NCI-H748 (cell line): ENCODE results near the gene FOXA1.

Experiments used
- DNase-seq: peaks from one replicate; lab custom pipeline; 2025; ENCODE audit not compliant: unreplicated experiment; lab: John Stamatoyannopoulos, UW

Gene FOXA1

DNA sequence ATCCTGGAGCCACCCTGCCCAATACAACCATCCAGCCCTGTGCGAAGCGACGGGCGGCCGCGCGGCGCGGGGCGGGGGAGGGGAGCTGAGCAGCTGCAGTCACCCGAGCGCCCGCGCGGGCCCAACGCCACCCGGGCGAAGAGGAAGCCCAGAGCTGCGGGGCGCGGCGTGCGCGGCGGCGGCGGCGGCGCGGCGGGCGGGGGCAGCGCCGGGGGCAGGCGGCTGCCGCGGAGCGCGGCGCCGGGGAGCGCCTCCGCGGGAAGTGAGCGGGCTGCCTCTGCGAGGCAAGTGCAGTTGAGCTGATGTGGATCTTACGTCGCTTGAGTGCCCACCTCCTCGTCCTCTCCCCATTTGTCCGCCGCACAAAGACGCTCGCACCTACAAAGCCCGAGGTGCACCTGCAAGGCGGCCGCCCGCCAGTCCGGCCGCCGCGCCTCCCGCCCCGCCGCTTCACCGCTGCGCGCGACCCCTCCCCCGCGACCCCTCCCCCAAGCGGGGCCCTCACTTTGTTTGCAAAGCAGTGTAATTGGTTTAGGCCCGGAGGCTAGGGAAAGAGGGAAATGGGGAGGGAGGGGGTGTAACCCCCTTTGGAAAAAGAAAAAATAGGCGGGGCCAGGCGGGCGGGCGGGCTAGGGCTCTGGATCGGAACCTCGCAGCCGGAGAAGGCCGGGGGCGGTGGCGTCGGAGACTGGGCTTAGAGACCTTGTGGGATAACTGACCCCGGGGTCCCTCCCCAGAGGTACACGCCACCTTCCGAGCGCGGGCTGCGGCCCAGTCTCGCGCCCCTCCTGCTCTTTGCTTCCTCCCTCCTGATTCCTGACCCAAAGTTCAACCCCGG is at the start of gene FOXA1, which contains the start of gene TTC6:
TSS of gene FOXA1 (minus strand) at position 279 of the 838 bp plus-strand sequence. CDS start at position 2, 277 bp downstream.
TSS of gene TTC6 (plus strand) at position 659 of the 838 bp plus-strand sequence. CDS start 26,436 bp downstream, outside the sequence.
- DNase-seq: peak; percentile 98

DNA sequence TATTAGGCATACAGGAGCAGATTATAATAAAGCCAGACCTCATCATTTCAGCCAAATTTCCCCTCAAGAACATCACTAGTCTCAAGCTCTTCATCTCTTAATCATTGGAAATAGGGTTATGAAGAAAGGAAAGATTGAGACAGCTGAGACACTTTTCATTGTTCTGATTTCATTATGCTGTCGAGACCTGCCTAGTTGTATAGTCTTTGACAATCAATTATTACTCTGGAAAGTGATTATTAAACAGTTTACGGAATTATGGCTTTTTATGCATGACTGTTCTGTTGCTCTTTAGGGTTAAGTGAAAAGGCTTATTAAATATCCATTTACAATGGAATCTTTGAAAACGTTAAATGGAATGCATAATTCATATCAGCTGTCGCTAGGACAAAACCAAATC is 48.7 kb upstream of the FOXA1 start:
- peak; percentile 35 for DNase-seq

DNA sequence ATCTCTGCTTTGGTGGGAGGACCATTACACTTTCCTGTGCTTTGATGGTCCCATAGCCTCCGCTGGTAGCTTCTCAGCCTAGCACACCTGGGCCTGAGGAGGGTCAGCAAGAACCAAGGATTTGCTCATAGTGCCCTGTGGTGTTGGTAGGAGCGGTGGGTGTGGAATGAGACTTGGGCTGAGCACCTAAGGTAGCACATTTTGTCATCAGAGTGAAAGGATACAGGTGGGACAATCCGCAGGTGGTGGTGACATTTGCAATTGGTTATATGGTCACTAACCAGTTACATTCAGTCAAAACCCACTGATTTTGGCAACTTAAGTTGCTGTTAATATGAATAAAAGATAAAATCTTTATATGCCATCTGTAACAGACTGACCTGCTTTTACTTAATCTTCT is 47.1 kb upstream of the FOXA1 start:
- DNase-seq: no peak

DNA sequence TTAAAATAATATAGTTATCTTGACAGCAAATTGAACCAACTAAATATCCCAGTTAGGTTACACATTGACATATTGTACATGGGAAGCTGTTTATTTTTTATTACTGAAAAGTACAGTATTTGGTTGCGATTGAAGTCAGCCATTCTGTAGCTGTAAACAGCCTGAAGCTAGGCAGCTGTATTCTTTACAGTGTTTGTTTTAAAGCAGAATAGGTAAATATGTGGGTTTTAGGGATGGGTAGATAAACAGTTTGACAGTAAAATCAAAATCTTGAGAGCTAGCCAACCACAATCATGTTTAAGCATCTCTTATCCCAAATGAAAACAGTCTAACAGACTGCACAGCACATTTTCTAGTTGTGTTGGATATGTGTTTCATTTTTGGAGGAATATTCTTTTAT is 46.1 kb upstream of the FOXA1 start:
- peak; percentile 23 for DNase-seq

DNA sequence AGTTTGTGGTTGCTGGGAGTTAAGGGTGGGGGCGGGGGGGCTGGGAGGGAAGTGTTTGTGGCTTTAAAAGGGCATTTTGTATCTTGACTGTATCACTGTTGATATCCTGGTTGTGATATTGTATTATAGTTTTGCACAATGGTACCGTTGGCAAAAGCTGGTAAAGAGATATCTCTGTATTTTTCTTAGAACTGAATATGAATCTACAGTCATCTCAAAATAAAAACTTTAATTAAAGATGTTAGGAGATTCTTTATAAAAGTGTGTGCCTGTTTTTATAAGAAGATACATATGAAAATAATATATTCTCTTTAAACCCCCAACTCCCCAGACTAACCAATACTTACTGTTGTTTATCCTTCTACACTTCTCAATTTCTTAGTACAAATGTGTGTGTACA is 43.5 kb upstream of the FOXA1 start:
- no peak for DNase-seq

DNA sequence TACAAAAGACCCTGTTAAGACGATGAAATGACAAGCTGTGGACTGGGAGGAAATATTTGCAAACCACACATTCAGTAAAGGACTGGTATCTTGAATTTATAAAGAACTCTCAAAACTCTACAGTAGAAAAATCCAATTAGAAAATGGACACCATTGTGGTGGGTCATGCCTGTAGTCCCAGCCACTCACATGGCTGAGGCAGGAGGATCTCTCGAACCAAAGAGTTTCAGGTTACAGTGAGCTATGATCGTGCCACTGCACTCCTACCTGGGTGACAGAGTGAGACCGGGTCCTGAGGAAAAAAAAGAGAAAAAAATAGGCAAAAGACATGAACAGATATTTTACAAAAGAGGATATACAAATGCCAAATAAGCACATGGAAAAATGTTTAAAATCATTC is 42.3 kb upstream of the FOXA1 start:
- peak; percentile 6 for DNase-seq

DNA sequence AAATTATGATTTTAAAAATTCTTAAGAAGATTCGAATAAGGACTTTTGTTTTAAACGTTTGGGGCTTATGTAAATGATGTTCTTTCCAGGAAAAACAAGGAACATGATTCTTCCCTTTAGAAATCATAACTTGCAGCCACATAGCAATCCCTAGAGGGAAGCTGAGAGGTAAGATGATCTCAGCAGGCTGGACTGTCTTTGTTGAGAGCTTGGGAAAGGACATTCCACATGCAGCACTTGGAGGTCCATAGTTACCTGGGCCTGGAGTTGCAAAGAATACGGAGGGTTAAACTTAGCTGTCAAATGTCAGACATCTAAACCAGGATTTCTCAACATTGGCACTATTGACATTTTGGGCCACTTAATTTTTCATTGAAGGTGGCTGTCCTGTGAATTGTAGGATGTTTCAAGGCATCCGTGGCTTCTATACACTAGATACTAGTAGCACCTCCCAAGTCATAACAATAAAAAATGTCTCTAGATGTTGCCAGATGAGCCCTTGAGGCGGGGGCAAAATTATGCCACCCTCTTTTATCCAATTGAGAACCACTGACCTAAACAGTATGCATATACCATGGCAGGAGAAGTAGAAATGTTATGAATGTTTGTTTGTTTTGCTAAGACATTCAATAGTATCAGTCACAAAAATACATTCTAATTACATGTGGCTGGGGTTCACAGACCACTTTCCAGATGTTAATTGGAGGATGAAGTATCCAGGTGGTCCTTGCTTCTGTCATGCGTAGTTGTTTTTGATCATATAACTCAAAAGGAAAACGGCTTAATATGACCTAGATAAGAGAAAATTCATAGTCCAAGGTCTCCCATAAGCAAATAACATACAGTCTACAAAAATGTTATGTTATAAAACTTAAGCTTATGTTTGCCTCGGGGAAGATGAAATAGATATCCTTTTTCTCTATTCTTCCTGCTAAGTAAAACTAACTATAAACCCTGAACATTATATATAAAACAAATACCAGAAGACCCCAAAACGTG is 30.8 kb upstream of the FOXA1 start:
- DNase-seq: no peak

DNA sequence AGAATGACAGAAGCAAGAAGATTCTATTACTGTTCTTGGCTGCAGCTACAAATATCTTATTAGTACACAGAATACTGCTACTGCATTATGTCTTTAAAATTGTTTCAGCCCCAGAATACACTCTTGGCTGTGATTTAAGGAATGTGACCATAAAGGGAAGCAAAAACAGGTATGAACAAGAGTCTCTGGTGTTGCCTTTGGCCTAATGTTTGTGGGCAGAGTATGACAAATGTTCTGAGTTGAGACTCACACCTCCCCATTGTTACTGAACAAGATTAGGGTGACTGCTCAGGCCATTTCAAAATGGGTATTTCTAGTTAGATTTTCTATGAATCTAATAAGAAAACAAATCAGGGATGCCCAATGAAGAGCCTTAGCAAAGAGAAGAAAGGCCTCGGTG is 28.9 kb upstream of the FOXA1 start:
- DNase-seq: no peak

DNA sequence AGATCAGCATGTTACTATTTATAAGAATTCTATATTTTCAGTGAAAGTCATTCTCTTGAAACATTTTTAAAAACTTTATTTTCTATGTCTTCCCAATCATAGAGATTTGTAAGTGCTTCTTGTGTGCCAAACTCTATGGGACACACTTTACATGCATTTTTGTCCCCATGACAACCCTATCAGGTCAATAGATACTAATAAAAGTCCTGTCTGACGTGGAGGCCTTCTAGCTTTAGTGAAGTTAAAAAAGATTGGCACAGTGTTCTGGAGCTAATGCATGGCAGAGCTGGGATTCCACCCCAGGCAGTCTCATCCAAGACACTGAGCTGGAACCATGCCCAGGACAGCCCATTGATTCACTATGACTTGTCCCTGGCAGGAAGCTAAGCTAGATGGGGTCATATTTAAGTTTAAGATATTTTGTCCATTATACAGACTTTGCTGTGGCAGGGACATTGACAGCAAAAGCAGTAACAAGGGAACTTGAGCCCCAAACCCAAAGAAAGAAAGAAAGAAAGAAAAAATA is 28.4 kb upstream of the FOXA1 start:
- no peak for DNase-seq

DNA sequence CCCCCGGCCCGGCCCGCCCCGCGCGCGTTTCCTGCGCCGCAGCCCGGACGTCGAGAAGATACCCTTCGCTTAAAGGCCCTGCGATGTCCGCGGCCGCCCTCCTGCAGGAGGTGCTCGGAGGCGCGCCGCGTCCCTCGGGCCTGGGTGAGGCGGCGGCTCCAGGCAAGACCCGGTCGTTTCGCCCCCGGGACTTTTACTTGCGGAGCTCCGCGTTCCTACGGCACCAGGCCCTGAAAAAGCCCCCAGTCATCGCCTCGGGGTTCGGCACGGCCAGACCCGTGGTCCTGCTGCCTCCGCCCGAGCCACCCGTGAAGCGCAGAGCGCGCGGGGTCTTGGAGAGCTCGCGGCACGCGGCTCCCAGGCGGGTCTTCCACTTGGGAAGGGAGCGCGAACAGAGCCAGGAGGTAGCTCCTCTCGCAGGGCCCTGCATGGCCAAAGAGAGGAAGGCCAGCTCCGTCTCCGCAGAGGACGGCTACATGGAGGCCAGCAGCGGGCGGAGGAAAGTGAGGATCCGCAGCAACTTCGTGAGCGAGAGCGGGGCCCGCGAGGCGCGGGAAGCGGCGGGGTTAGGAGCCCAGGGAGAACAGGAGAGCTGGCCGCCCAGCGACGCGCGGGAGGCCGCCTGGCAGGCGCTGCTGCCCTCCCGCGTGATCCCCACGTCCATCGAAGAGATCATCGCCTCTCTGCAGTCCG is 27.3 kb upstream of the FOXA1 start:
- no peak for DNase-seq

DNA sequence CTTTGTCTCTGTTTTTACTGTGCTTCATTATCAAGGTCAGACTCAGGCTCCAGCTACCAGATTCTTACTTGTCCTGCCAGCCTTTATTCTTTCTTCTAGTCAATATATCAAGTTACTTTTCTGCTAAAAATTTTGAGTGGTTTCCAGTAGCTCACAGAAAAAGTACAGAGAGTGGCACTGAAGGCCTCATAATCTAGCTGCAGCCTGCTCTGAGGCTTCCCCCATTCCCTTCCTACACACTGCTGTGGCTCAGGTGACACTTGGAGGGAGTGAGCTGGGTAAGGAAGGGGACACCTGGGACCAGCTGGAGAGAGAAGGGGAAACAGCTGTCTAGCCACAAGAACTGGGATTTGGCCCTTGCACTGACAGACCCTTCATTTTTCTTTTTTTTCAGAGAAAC is 25.8 kb upstream of the FOXA1 start:
- no peak for DNase-seq

DNA sequence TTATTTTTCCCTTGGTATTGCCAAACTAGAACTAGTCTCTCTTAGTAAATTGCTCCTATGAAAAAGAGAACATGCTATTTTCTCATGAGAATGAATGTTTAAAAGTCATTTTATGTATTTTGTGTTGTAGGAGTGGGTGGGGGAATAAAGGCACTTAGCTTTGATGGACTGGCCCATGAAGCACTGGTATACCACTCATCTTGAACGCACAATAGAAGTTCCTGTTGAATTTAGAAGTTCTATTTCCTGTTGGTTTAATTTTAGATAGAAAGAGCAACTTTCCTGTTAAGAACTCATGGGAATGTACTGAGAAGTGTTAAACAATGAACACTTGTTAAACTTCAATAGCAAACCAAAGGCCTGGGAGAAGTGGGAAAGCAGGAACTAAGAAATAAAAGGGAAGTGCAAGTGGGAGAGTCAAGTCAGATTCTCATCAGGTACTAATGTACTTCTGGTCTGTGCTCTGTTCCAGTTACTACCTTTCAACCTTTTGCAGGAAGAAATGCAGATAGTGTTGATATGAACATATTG is 23.5 kb upstream of the FOXA1 start:
- no peak for DNase-seq

DNA sequence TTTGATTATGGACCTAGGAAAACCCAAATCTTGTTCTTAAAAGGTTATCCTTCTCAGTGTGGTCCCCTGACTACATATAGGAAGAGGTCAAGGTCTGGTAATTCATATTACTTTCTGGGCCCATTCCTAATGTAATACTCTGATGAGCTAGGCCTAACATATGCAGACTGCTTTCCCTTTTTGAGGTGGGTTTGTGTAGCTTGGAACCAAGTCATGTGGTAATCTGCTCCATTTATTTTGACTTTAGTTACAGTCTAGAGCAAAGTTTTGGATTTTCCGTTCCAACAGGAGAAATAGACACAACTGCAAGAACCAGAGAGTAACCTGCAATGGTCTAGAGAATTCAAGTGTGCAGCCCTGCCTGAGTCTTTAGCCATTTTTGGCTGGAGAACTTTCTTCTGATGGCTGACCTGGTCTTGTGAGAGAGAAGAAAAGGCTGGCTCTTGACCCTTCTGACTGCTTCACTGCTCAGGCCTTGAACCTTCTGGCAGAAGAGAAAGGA is 22.9 kb upstream of the FOXA1 start:
- DNase-seq: no peak

DNA sequence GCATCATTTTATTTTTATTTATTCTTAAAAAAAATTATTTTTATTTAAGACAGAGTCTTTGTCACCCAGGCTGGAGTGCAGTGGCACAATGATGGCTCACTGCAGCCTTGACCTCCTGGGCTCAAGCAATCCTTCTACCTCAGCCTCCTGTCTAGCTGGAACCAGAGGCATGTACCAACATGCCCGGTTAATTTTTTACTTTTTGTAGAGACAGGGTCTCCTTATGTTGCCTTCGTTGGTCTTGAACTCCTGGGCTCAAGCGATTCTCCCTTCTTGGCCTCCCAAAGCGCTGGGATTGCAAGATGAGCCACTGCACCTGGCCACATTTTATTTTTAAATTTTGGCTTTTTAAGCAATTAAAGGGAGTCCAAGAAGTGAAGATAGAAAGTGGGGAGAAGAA is 21.8 kb upstream of the FOXA1 start:
- no peak for DNase-seq

DNA sequence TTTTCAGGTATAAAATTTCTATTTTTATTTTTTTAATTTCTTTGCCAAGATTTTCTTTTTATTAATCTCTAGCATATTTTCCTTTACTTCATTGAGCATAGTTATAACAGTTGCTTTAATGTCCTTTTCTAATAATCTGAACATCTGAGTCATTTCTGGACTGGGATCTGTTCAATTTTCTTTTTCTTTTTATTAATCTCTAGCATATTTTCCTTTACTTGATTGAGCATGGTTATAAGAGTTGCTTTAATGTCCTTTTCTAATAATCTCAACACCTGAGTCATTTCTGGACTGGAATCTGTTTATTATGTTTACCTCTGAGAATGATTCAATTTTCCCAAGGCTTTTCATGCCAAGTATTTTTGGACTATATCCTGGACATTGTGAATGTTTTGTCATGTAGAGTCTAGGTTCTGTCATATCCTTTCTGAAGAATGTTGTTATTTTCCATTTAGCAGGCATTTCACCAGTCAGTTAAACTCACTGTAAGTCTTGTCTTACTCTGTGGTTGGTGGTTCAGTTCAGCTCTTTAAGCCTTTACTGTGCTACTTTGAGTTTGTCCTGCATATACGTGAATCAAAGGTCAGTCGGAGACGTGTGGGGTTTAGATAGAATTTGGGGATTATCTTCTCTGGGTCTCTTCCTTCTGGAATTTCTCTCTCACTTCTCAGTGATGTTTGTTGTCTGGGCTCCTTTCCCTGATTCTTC is 20.7 kb upstream of the FOXA1 start:
- no peak for DNase-seq

DNA sequence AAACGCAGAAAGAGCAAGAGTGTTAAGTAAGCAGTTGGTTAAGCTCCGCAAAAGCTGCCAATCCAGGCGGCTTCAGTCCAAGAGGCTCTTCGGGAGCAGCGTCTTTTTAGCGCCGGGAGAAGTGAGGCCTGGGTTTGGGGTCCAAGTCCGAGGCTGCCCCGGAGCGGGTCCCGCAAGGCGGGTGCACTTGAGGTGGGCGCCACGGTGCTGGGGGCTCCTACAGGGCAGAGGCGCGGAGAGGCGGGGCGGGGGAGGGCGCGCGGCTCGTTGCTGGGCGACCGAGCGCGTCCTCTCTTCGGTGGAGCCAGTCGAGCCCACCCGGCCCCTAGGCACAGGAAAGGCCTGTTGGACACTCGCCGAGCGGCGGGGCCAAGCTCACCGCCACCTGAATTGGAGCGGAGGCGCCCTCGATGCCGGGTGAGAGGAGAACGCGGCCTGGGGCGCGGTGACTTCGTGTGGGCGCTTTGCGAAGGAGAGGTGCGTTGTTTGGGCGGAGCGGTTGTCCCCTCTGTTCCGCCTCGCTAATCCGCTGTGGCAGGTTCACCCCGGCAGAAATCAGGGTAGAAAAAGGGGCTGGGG is 16.0 kb upstream of the FOXA1 start:
- no peak for DNase-seq

DNA sequence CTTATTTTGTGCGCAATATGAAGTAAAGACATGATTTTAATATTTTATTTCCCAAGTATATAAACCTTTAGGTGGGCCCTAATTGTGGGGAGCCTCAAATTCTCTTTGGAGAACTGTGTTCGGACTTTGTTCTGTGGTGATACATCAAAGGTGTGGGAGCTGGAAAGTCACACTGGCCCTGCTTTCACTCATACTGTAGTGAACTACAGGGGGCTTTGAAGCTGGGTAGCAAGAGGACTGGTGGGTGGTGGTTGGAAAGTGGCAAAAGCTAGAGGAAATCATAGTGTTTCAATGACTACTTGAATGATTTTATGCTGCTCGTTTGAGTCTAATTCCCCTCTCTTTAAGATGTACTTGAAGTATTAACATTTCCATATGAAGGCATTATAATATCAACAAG is 13.6 kb upstream of the FOXA1 start:
- DNase-seq: no peak

DNA sequence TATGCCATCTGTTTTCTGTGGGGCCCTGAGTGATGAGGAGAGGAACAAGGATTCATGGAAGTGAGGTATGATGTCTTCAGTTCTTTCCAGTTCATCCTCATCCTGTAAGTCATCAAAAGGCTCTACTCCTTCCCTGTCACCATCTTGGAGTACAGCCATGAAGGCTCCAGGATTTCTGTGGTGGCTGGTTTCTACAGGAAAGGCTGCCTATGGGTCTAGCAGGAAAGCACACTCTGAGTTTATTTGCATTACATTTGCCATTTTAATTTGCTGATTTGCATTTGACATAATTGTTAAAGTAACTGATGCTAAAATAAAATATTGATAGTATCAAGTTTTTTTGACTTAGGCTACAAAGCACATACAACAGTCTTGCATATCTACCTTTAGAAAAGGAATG is 11.6 kb upstream of the FOXA1 start:
- DNase-seq: no peak

DNA sequence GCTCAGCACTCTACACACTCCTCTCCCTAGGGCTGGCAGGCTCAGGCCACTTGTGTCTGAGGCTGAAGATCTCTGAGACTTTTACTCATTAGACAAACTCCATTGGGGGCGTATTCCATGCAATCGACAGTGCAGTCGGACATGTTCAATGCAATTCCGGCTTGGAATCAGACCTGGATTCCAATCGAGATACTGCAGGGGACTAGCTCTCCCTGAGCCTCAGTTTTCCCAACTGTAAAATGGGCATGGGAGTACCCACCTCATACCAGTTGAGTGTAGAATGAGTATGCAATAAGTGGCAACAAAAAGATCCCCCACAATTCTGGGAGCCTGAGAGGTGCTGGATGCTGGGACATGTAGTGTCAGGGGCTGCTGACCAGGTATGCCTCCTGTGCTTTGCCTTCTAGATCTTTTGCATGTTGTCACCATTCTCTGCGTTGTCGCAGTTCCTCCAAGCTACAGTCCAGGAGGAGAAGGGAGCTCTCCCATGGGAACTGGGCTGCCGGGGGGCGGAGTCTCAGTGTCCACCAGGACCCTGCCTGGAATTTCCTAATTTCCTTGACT is 8.7 kb upstream of the FOXA1 start:
- no peak for DNase-seq
